ENCODE measurements around the gene AAR2.

The AAR2 gene

DNA sequence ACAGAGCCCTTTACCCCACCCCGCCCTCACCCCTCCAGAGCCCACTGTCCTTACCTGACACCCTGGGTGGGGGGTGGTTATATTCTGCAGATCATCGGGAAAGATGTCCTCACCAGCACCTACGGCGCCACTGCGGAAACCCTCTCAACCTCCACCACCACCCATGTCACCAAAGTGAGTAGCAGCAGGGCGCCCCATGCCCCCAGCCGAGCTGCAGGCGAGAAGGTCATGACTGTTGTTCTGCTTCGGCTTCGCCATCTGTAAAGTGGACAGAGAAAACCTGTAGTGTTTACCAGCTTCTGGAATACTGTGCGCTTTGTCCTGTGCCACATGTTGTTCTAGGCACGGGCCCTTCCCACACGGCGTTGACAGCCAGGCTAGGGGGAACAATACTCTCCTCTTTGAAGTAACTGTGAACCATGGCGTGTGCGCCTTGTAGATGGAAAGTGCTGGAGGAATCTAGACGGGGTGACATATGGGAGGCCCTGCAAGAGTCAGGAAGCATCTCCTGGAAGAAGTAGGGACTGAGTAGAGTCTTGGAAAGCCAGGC, 16.5 kb upstream of the AAR2 start:
- DNase-seq = no peak

DNA sequence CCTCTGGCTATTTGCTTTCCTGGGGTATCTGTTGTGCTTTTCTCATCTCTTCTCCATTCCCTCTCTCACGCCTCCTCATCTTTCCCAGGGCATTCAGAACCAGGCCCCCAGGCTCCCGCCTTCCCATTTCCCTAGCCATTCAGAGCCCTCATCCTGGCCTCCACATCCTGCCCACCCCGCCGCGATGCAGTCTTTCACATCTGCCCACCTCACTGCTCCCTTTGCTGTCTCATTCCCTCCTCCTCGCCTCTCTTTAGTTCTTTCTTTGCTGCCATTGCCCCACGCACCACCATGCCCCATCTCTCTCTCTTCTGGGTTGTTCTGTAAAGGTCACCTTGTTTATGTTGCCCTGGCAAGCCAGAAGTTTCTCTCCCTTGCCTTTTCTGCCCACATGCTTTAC, 10.6 kb upstream of the AAR2 start:
- DNase-seq = no peak

DNA sequence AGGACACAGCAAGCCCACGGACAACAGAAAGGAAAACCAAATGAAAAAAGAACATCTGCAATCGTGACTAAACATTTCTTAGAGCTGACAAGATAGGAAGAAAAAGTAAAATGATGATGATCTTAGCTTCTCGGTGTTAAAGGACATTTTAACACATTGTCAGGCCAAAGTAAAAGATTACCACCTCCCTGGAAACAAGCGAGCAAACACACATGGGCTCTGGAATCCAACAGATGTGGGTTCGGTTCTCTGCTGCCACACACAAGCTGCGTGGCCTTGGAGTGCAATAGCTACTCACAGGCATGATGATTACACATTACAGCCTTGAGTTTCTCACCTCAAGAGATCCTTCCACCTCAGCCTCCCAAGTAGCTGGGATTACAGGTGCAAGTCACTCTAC, 7.5 kb upstream of the AAR2 start:
- DNase-seq = no peak

DNA sequence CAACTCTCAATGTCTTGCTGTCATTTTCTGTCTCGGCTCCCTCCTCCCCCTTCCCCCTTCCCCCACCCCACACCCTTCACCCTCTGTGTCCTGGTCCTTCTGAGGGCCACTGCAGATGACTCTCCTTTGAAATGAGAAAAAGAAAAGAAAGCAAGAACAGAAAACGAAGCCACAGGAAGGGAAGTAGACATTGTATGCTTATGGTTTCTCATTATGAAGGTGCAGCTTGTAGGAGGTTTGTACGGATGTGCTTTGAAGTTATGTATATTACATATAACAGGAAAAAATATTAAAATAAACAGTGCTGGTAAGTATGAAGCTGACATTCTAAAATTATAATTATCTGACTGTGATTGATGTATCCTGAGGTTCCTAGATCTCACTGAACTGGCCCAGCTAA, 6.3 kb upstream of the AAR2 start:
- no peak for DNase-seq

DNA sequence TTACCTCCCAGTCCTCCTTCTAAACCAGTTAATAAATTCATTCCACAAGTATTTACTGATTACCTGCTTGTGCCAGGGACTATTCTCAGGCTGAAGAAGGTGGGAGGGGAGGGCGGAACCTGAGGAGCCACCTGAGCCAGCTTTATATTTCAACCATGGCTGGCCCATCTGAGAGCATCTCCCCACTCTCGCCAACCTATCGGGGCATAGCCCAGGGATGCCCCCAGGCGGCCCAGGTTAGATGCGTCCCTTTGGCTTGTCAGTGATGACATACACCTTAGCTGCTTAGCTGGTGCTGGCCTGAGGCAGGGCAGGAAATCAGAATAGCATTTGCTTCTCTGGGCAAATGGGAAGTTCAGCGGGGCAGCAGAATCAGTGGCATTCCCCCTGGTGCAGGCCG, 4.9 kb upstream of the AAR2 start:
- DNase-seq = no peak

DNA sequence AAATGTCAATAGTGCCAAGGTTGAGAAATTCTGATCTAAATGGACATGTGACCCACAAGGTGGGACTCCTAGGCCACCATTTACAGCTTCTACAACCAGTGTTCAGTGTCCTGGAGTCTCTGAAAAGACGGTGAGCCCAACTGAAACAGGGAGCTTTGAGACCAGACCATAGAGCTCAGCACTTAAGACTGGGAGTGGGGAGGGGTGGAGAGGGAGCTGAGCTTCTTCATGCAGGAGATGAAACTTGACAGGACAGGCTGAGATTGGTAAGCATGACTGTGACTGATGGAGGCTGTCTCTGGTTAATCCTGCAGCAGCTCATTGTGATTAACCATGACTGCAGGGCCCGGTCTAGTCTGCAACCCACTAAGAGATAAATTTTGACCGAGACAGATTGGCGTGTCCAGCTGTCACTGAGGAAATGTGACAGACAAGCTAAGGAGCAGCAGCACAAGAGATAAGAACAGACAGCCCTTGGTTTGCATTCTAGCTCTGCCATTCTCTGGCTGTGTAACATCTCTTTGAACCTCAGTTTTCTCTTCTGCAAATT, 1.4 kb upstream of the AAR2 start:
- no peak for DNase-seq

DNA sequence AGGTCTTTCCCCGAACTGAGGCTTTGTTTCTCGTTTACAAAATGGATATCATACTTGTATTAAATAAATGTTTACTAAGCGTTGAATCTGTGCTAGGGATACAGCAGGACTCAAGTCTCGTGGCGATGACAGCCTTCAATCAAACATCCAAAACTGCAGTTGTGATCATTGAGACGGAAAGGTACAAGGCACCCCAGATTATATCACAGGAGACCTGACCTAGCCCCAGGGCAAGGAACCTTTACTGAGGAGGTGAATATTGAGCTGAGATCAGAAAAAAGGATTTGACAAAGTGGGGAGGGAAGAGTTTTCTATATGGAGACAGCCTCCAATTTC, 476 bp downstream of the AAR2 start:
- no peak for DNase-seq

DNA sequence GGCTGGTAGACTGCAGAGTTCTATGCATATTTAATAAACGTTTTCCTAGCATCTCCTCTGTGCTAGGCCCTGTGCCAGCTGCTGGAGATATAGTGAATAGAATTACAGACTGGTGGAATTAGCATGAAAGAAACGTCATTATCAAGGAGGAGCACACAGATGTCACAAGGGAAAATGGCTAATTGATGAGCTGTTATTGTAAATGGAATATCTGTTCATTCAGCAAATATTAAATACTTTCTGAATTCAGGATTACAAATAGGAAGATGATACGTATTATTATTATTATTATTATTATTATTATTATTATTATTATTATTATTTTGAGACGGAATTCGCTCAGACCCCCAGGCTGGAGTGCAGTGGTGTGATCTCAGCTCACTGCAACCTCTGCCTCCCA, 1.2 kb downstream of the AAR2 start:
- DNase-seq = no peak

DNA sequence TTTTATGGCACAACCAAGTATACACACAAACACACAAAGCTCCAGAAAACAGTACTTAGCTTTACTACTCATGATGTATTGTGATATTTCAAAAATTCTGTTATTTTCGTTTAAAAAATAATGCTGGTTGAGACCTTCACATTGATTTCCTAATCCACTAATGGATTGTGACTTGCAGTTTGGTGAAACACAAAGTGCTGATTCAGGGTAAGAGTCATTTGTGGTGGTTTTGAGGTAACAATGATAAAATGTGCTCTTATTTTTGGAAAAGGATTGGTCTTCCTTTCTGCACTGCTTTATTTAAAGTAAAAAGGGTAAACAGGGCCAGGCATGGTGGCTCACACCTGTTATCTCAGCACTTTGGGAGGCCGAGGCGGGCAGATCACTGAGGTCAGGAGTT, 1.9 kb downstream of the AAR2 start:
- no peak for DNase-seq

DNA sequence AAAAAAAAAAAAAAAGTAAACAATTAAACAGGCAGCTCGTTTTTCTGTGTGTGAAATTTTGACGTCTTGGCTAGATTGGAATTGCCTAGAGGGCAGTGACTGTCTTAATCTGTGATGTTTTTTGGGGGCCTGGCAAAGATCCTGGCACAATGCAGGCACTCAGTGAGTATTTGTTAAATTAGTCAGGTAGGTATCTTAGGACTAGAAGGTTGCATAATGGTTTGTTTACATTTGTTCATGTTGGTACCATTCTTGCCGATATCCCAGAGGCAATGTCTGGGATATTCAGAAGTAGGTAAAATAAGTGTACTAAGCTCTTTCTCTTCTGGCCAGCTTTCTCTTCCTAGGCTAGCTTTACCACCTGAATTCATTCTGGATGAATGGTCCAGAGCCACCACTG, 2.5 kb downstream of the AAR2 start:
- DNase-seq = no peak

DNA sequence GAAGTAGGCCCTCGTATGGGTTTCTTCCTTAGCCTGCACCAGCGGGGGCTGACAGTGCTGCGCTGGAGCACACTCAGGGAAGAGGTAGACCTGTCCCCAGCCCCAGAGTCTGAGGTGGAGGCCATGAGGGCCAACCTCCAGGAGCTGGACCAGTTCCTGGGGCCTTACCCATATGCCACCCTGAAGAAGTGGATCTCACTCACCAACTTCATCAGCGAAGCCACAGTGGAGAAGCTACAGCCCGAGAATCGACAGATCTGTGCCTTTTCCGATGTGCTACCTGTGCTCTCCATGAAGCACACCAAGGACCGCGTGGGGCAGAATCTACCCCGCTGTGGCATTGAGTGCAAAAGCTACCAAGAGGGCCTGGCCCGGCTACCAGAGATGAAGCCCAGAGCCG, 3.8 kb downstream of the AAR2 start:
- DNase-seq = no peak

DNA sequence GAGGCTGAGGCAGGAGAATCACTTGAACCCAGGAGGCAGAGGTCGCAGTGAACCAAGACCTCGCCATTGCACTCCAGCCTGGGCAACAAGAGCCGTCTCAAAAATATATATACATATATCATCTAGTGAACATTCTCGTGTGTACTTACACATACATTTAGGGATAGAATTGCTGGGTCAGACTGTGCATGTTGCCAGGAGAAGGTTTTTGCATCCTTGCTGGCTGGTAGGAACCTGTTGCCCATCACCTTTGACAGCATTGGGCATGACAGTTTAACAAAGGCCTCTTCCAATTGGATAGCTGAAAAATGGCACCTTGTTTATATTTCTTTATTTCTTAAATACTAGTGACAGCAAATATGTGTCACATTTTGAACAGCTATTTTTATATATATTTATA, 5.4 kb downstream of the AAR2 start:
- DNase-seq = no peak

DNA sequence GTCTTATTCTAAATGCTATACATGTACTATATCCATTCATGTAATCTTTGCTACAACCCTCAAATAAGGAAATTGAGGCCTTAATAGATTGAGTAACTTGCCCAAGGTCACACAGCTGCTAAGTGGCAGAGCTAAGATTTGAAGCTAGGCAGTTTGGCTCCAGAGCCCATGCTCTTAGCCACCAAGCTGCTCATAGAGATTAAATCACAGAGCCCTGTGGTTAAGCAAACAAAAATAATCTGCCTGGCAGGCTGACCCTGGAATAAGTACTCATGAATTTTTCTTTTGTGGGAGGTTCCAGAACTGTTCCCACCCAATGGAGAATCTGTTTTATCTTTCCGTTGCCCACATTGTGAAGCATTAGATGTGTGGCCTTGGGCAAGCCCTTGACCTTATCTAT, 7.4 kb downstream of the AAR2 start:
- no peak for DNase-seq

DNA sequence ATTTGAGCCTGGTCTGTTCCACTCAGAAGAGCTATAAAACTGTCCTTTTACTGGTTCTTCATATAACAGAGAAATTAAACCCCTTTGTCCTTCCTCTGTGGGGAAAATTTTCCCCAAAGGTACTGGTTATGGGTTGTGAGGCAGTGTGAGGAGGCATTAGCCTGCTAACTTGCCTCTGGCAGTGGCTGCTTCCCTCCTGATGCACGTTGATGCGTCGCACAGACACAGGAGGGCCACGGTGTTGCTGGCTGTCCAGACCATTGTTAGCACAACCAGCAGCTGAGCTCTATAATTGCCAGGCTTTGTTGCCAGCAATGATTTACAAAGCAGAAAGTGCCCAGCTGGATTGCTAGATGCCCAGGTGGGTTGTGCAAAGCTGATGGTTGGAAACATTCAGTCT, 10.1 kb downstream of the AAR2 start:
- DNase-seq = no peak

DNA sequence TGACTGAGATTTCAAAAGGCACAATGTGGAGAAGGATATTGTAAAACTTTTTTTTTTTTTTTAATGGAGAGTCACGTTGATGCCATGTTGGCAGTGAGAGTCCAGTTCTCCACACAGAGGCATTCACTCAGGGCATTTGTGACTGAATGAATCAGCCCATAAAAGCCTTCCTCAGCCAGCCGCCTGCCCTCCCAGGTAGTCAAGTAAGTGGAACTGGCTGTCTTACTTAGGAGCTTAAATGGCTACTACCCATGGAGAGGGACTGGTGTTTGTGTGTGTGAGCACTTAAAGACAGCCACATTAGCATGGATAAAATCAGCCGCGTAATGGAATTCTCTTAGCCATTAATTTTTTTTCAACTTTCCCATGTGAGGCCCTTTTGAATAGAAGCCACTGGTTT, 12.6 kb downstream of the AAR2 start:
- no peak for DNase-seq

DNA sequence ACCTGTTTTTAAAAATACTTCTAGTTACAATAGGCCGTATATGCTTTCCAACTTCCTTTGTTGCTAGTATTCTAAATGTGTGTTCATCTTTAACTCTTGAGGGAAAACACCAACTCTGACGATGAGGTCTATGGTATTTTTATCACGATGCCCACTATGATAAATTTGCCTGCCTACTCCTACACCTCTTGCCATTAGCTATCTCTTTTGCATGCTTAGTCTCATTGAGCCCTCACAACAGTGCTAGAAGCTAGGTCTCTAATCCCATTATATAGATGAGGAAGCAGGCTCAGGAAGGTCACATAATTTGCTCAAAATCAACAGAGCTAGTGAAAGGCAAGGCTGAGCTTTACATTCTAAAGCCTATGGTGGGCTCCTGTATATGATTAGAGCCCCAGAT, 13.2 kb downstream of the AAR2 start:
- DNase-seq = no peak

DNA sequence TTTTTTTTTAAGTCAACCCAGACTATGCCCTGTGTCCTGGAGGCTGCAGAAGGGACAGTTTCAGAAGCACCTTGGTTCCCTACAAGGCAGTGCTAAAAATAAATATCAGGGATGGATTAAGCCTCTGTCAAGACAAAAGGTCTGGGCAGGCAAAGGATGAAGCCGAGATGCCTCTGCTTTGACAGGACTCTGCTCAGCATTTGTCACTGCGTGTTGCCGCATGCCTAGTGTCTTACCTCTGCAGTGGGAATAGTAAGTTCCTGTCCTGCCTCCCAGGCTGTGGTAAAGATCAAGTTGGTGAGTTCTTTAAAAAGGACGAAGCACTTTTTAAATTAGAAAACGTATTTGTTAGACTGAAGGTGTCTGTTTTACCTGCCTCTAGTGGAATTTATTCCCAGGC, 15.1 kb downstream of the AAR2 start:
- DNase-seq = no peak

DNA sequence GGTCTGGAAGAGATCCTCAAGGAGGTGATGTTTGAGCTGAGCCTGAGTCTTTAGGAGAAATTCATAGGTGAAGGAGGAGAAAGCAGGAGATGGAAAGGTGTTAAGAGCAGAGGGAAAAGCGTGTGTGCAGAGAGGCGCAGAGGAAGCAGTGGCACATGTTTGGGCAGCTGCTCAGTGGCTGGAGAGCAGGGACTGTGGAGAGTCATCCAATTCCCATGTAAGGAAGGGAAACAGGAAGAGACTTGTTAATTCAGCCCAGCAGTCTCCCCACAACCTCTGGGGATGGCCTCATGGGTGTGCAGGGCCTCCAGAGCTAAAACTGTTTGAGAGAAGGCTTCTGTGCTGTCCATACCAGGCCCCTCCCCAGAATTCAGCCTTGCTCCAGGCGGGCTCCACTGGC, 16.2 kb downstream of the AAR2 start:
- DNase-seq = no peak

DNA sequence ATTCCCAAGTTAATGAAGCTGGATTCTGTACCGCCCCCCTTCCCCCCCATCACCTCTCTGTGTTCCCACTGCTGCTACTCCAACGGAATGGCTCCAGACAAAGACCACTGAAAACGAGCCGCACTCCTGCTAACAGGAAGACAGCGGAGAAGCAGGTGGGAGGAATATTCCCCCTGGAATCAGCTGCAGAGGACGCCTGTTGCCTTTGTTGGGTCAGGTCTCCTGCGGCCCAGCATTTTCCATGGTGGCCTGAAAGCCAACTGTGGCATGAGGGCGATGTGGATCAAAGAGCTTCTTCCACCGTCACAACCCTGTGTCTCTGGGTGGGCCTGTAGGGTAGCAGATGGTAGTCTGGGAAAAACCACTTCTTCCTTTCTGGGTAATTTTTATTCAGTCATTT, 16.8 kb downstream of the AAR2 start:
- DNase-seq = no peak

DNA sequence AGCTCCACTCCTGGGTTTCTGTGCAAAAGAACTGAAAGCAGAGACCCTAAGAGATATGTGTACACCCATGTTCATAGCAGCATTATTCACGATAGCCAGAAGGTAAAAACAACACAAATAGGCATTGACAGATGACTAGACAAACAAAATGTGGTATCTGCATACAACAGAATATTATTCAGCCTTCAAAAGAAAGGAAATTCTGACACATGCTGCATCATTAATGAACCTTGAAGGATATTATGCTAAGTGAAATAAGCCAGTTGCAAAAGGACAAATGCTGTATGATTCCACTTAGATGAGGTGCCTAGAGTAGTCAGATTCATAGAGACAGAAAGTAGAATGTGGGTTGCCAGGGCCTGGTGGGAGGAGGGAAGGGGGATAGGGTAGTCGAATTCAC, 17.8 kb downstream of the AAR2 start:
- DNase-seq = no peak

DNA sequence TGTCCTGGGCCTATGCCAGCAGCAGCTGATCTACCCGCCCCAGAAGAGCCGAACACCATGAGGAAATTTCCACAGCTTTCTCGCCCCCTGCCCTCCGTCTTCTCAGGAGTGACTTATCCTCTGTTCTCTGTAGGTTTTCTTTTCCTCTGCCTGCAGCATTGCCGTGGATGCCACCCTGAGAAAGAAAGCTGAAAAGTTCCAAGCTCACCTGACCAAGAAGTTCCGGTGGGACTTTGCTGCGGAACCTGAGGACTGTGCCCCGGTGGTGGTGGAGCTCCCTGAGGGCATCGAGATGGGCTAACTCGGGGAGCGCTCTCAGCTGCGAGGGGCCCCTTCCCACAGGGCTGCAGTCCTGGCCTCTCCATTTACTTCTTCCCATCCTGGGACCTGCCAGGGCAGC, 19.2 kb downstream of the AAR2 start:
- no peak for DNase-seq

DNA sequence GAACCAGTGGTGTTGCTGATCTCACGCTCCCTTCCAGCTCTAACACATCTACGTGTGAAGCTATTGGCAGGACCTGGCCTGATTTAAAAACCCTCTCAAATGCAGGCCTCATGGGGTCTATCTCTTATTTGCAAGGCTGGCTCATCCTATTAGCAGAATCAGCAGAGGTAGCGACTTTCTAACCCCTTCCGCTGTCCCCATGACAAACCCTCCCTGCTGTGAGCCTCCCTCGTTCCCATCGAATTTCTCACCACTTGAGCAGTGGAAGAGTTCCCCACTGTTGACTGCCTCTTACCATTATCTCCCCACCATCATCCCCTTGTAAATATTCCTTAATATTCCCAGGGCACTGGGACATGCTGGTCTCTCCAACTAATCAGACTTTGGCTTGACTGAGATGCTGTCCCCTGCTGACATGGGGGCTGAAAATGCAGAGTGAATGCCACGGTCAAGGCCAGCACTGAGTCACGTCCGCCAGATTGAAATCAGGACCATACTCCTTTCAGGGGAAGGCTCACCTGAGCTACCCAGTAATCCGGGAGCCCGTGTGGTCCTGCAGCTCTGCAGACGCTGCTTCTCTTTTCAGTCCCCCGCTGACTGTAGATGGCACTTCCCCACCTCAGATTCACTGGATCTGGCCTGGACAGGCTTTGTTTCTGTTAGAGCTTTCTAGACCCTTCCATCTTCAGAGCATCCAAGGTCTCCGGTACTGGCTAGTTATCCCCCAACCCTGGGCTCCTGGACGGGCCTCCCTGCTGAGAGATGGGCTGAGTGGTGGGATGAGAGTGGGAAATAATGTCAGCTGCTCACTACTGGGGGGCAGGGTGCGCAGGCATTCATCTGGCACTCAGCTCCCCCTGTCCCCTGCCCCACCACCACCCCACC, 23.1 kb downstream of the AAR2 start:
- no peak for DNase-seq

DNA sequence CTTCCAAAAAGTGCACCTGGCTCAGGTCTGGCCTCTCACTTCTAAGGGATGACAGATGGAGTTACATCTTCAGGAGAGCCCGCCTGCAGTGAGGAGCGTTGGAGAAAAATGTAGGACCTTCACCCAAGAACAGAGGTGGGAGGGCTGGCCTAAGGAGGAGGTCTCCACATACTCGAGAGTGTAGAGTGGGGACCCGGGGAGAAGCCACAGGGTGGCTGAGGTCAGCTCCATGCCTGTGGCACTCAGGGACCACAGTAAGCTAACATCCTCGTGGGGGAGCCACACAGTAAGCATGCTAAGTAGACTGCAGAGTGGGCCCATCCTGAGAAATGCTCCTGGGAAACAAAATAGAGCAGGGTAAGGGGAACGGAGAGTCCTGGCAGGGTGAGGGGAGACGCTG, 24.0 kb downstream of the AAR2 start:
- DNase-seq = no peak

DNA sequence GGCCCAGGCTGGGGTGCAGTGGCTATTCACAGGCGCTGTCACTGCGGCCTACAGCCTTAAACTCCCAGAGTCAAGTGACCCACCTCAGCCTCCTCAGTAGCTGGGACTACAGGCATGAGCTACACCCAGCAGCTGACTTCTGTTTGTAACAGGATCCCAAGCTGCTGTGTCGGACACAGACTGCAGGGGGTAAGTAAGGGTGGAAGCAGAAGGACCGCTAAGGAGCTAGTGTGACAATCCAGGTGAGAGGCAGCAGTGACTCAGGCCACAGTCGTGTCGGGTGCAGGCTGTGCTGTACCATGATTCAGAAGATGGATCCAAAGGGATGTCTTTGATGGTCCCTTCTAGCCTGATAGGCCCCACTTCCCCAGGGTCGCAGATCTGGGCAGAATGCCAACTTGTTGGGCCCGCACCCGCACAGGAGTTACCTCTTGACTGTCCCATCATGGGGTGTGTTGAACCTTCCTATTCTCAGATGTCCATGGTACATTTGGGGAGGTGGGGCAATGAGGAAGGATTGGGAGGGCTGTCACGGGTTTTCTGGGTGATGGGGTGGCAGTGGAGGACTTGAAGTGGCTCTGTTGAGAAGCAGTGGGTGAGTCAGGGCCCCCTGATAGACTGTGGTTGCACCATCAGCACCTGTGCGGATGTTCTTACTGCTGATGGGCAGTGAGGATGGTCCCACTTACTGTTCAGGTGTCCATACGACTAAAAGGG, 25.3 kb downstream of the AAR2 start:
- DNase-seq = no peak
